Uterus (tissue), 4 donors: ENCODE results near the gene CDC42SE1. TPM values are rescaled to one million over a fixed set of nuclear protein-coding genes. Genes with fewer than 3 reads are reported as not detected.

Experiments used
- DNase-seq, 2 donors: peaks; one replicate each; pipeline ENCODE4 v3.0.0-alpha.2; 2019 to 2020
- H3K27ac ChIP-seq, 2 donors: fragments of 200-600 bp; sonication (generic); 1 replicate in 1 of 2; 2 replicates in 1 of 2; pipeline ENCODE4 v1.5.1; 2016 to 2018
- H3K27me3 ChIP-seq, 2 donors: fragments of 200-600 bp; sonication (generic); one replicate each; pipeline ENCODE4 v1.5.1; 2018 to 2019; ENCODE audit warnings: control low read depth in 1 of 2
- H3K36me3 ChIP-seq, 2 donors: fragments of 200-600 bp; sonication (generic); one replicate each; pipeline ENCODE4 v1.5.1; 2019; ENCODE audit warnings: control low read depth in 1 of 2
- H3K4me1 ChIP-seq, 2 donors: fragments of 200-600 bp; sonication (generic); one replicate each; pipeline ENCODE4 v1.5.1; 2018 to 2019; ENCODE audit warnings: control low read depth in 1 of 2
- H3K4me3 ChIP-seq, 2 donors: fragments of 200-600 bp; sonication (generic); 1 replicate in 1 of 2; 2 replicates in 1 of 2; pipeline ENCODE4 v1.5.1; 2018 to 2019; ENCODE audit warnings: mild to moderate bottlenecking in 1 of 2
- H3K9me3 ChIP-seq, 2 donors: fragments of 200-600 bp; sonication (generic); one replicate each; pipeline ENCODE4 v1.5.1; 2019; ENCODE audit warnings: control low read depth in 1 of 2
- CTCF ChIP-seq, 4 experiments: fragments of 200-600 bp in 2 of 4; fragments of 450-650 bp in 2 of 4; sonication (generic) in 2 of 4; IDR thresholded peaks; one replicate each; pipeline ENCODE4 v1.5.1; 2016 to 2019; ENCODE audit warnings: antibody characterized with exemption in 4 of 4, mild to moderate bottlenecking in 2 of 4, moderate library complexity in 1 of 4
- POLR2A ChIP-seq, 2 donors: fragments of 450-650 bp; IDR thresholded peaks; one replicate each; pipeline ENCODE4 v1.6.1; 2016; ENCODE audit warnings: antibody characterized with exemption in 2 of 2, mild to moderate bottlenecking in 1 of 2, moderate library complexity in 1 of 2
- intact Hi-C: fragments of 100-400 bp; cut with DNase I; formaldehyde crosslinking; loops from one replicate; pipeline ENCODE4 v1.15.1; 2023; ENCODE audit warnings: low total_unique reads
- total RNA-seq, 4 donors: library from RNA; depleted of rRNA in 3 of 4; stranded (reverse); fragments of >200 nt in 3 of 4; gene quantifications; one replicate each; pipeline versions ENCODE4 v1.1.0 to v1.2.4, GENCODE V29; 2014 to 2023
- donor health status: DM: yes; HTN: yes; CAD: no.

Gene CDC42SE1
- total RNA-seq, 4 donors from 2014 or later: 21.5 to 80.8 (median 39.4) TPM

GRCh38 chr1:151047591-151047924 lies 11.9 kb downstream of the CDC42SE1 start, which contains the start of gene C1orf56:
Gene C1orf56, plus strand, starts transcription at chr1:151047751. Its CDS starts 97 bp downstream, at chr1:151047848.
- TF ChIP-seq CTCF (IDR thresholded peaks at IDR 0.05) (peak in 1 of 4 experiments; percentile 13), POLR2A (IDR thresholded peaks at IDR 0.05) (peak; percentile 71 to 80)
- Histone ChIP-seq H3K9me3 (no peaks in the 10 kb centered on the region), H3K27me3 (no peaks in the 10 kb centered on the region), H3K4me1 (no peaks in the 10 kb centered on the region), H3K36me3 (no peaks in the 10 kb centered on the region), H3K4me3 (peak within 1 kb of the TSS; percentile 57 to 71), H3K27ac (peak within 1 kb of the TSS; percentile 89 to 94)
- peak; percentile 74 to 85 for DNase-seq
- intact Hi-C loops: no loop called here

GRCh38 chr1:151043163-151043562 lies 16.3 kb downstream of the CDC42SE1 start:
- intact Hi-C loops: no loop called here
- H3K9me3 ChIP-seq: no peaks in the 10 kb centered on the region
- H3K27me3 ChIP-seq: no peaks in the 10 kb centered on the region
- no peak for DNase-seq
- no peak overlapping the region for H3K4me3 ChIP-seq
- TF ChIP-seq CTCF (IDR thresholded peaks at IDR 0.05) (no peak), POLR2A (IDR thresholded peaks at IDR 0.05) (no peak)
- H3K27ac ChIP-seq: no peak overlapping the region
- no peaks in the 10 kb centered on the region for H3K36me3 ChIP-seq
- H3K4me1 ChIP-seq: no peaks in the 10 kb centered on the region

- H3K36me3 ChIP-seq: no peaks in the 10 kb centered on the region
- no peaks in the 10 kb centered on the region for H3K27me3 ChIP-seq
- H3K9me3 ChIP-seq: no peaks in the 10 kb centered on the region
- H3K4me3 ChIP-seq: no peak overlapping the region
- H3K4me1 ChIP-seq: no peaks in the 10 kb centered on the region
- no peak for DNase-seq
- no peak overlapping the region for H3K27ac ChIP-seq
- no peak for TF ChIP-seq POLR2A (IDR thresholded peaks at IDR 0.05)
- intact Hi-C loops: no loop called here
These were observed 19.9 kb downstream of the CDC42SE1 start for GRCh38 chr1:151039521-151039920.

- Histone ChIP-seq H3K4me3 (no peak overlapping the region), H3K27ac (no peak overlapping the region), H3K9me3 (no peaks in the 10 kb centered on the region), H3K36me3 (no peaks in the 10 kb centered on the region), H3K27me3 (no peaks in the 10 kb centered on the region), H3K4me1 (no peaks in the 10 kb centered on the region)
- intact Hi-C loops: no loop called here
- TF ChIP-seq POLR2A (IDR thresholded peaks at IDR 0.05) (no peak), CTCF (IDR thresholded peaks at IDR 0.05) (no peak)
- DNase-seq: no peak
These were observed 22.4 kb downstream of the CDC42SE1 start for GRCh38 chr1:151037032-151037431.

GRCh38 chr1:151036356-151036755 lies 23.1 kb downstream of the CDC42SE1 start, which contains the start of gene BNIPL:
Gene BNIPL, plus strand, starts transcription at chr1:151036586. Its CDS starts 140 bp downstream, at chr1:151036726.
- no peaks in the 10 kb centered on the region for H3K4me1 ChIP-seq
- no peak for DNase-seq
- no peaks in the 10 kb centered on the region for H3K27me3 ChIP-seq
- H3K36me3 ChIP-seq: no peaks in the 10 kb centered on the region
- intact Hi-C loops: no loop called here
- H3K27ac ChIP-seq: no peak within 1 kb of the TSS
- H3K4me3 ChIP-seq: no peak within 1 kb of the TSS
- H3K9me3 ChIP-seq: no peaks in the 10 kb centered on the region
- no peak for TF ChIP-seq CTCF (IDR thresholded peaks at IDR 0.05)
- no peak for TF ChIP-seq POLR2A (IDR thresholded peaks at IDR 0.05)

- TF ChIP-seq POLR2A (IDR thresholded peaks at IDR 0.05) (no peak), CTCF (IDR thresholded peaks at IDR 0.05) (no peak)
These were observed 24.3 kb downstream of the CDC42SE1 start for GRCh38 chr1:151035167-151035566.

More at GRCh38 chr1:151035167-151035566, 24.3 kb downstream of the CDC42SE1 start:
- Histone ChIP-seq H3K4me3 (no peak overlapping the region), H3K9me3 (no peaks in the 10 kb centered on the region), H3K4me1 (no peaks in the 10 kb centered on the region), H3K36me3 (no peaks in the 10 kb centered on the region), H3K27me3 (no peaks in the 10 kb centered on the region), H3K27ac (no peak overlapping the region)
- intact Hi-C loops: no loop called here
- DNase-seq: no peak
